Suprapubic skin (tissue), 3 donors: ENCODE results near the gene ZNF205.

ENCODE experiments used
- POLR2A ChIP-seq, 2 donors: fragments of 450-650 bp; IDR thresholded peaks; one replicate each; pipeline ENCODE4 v1.6.1; 2017; ENCODE audit warnings: antibody characterized with exemption in 2 of 2, mild to moderate bottlenecking in 2 of 2, moderate library complexity in 2 of 2
- TF ChIP-seq, protein P1 (sequence below), 2 donors: fragments of 200-600 bp in 1 of 2; fragments of 450-650 bp in 1 of 2; sonication (generic) in 1 of 2; IDR thresholded peaks; one replicate each; pipeline ENCODE4 v1.5.1; 2016 to 2019; ENCODE audit warnings: antibody characterized with exemption in 2 of 2, mild to moderate bottlenecking in 1 of 2, moderate library complexity in 1 of 2

DNA sequence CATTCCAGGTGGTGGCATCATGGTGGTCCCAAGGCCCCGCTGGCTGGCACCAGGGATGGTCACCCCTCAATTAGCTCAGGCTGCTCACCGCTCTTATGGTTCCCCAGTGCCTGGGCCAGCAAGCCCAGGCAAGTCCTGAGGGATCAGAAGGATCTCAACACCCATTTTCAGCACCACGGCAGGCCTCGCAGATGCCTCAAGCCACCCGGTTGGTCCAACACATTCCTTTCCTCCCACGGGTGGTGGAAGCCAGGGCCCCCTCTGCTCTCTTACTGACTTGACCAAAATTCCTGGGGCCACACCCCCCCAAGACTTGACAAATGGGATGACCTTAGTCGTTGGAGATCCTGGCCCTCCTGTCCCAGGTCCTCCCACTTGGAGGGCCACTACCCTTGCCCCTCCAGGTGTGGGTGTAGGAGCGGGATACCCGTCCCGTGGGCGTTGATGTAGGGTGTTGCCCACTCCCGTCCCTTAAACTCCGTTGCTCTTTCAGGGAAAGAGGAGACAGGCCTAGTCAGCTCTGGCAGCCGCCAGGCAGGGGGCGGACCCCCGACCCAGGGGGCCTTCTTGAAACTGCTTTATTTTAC, 5.9 kb downstream of the ZNF205 start:
- TF ChIP-seq, protein P1, sequence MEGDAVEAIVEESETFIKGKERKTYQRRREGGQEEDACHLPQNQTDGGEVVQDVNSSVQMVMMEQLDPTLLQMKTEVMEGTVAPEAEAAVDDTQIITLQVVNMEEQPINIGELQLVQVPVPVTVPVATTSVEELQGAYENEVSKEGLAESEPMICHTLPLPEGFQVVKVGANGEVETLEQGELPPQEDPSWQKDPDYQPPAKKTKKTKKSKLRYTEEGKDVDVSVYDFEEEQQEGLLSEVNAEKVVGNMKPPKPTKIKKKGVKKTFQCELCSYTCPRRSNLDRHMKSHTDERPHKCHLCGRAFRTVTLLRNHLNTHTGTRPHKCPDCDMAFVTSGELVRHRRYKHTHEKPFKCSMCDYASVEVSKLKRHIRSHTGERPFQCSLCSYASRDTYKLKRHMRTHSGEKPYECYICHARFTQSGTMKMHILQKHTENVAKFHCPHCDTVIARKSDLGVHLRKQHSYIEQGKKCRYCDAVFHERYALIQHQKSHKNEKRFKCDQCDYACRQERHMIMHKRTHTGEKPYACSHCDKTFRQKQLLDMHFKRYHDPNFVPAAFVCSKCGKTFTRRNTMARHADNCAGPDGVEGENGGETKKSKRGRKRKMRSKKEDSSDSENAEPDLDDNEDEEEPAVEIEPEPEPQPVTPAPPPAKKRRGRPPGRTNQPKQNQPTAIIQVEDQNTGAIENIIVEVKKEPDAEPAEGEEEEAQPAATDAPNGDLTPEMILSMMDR (IDR thresholded peaks at IDR 0.05): no peak
- no peak for TF ChIP-seq POLR2A (IDR thresholded peaks at IDR 0.05)
